Neural progenitor cell (in vitro differentiated cells): Measurements from ENCODE around the gene NOL6.

Source experiments
- CTCF ChIP-seq: fragments of 200-600 bp; sonication (generic); IDR thresholded peaks from 2 replicates; pipeline ENCODE4 v1.5.1; 2017; ENCODE audit warnings: antibody characterized with exemption, mild to moderate bottlenecking
- EZH2 ChIP-seq: fragments of 200-600 bp; sonication (generic); IDR thresholded peaks from 2 replicates; pipeline ENCODE4 v1.6.1; 2017; ENCODE audit warnings: antibody characterized with exemption, mild to moderate bottlenecking, moderate library complexity

DNA sequence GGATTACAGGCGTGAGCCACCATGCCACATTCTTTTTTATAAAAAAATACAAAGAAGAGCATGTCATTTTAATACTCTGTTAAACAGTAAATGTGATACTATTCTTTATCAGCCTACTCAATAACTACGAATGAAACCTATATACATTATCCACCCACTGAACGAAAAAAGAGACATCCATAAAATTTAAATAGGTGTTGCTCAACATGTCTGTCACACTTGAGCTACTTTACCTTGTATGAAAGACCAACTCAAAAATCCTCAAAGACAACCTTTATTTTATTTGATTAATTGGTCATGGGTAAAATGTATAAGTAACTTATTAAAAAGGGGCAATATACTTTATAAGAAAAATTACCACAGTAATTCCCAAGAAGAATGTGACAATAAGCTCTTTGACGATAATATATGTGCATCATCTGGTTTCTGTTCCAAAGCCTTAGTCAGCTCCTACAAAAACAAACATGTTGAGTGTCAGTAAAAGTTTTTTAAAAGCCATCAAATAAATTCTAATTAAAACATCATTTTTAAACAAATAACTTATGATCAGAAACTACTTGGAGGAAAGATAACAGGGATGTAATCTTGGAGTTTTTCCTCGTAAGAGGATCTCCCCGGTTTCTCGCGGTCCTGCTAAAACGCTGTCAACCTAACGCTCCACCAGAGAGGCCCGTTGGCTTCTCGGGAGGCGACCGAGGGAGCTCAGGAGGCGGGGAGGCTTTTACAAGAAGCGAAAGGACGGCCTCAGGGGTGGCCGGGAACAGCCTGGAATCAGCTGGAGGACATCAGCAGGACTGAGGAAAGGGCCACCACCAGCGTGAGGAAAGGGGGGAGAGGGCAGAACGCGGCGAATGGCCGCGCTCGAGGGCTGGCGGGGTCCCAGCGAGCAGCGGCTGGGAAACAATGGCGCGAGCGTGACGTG is 36.8 kb upstream of the NOL6 start:
- no peak for TF ChIP-seq CTCF
- TF ChIP-seq EZH2, result no peak
